DMS153 (cell line): ENCODE measurements around the gene TNFAIP8L2.

Experiments
- DNase-seq: peaks from one replicate; lab custom pipeline; 2025; lab: John Stamatoyannopoulos, UW

Gene TNFAIP8L2

DNA sequence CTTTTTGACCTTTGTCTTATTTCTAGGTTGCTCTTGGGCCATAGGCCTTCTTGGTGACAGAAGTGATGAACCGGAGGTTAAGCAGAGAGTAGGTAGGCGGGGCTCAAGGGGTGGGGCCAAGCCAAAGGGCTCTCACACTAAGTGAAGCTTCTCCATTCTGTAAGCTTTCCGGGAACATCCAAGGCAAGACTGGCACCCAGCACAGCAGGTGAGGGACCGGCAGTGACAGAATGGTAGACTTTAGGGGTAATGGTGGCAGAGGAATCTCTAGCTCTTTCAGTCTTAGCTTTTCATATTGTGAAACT, at the start of gene TNFAIP8L2:
TNFAIP8L2 (plus strand) TSS at position 135 of the 305 bp plus-strand sequence. CDS start 2,049 bp downstream, outside the sequence.
- peak; percentile 18 for DNase-seq

DNA sequence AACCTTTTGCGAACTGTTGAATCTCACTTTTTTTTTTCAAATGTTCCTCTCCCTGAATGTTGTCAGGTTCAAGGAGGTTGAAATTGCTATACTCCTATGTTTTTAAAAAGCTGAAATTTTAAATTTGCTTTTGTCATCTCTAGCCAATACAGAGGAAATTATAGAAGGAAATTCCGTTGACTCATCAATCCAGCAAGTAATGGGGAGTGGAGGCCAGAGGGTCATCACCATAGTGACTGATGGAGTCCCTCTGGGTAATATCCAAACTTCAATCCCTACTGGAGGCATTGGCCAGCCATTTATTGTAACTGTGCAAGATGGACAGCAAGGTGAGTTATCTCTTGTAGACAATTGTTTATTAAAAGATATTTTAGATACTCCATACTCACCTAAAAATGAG, 49.6 kb upstream of the TNFAIP8L2 start:
- DNase-seq: no peak

DNA sequence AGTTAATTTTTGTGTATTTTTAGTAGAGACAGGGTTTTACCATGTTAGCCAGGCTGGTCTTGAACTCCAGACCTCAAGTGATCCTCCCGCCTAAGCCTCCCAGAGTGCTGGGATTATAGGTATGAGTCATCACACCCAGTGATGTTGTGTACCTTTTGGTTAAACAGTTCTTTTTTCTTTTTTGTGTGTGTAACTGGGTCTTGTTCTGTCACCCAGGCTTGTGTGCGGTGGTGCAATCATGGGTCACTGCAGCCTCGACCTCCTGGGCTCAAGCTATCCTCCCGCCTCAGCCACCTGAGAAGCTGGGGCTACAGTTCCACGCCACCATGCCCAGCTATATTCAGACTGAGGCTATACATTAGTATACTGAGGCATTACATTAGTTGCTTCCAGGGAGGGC, 48.1 kb upstream of the TNFAIP8L2 start:
- DNase-seq: no peak

GRCh38 chr1:151113877-151114276, 42.6 kb upstream of the TNFAIP8L2 start:
- no peak for DNase-seq

DNA sequence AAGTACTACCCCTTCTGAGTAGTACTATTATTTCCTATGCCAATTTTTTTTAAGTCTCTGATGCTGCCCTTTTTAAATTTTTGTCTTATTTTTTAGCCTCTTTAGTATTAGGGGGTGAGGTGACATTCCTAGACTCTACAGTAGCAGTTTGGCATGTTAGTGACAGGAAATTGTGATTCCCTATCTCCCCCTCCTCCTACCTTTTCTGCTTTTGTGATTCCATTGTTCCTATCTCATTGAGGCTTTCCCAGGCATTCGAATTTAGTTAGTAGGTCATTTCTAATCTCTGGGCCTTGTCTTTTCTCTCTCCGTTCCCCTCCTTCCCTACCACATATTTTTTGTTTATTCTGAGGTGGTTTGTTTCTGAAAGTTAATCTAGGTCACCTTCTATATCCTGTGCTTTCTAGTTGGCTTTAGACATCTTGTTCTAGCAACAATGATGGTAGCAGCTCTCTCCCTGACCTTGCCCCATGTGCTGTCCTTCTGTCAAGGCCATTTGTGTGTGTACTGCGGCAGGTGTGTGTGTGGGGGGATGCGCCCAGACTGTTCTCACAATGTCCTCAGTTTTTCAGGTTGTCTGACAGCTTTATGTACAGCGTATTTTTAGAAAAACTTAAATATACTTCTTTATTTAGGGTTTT, 31.6 kb upstream of the TNFAIP8L2 start:
- no peak for DNase-seq

DNA sequence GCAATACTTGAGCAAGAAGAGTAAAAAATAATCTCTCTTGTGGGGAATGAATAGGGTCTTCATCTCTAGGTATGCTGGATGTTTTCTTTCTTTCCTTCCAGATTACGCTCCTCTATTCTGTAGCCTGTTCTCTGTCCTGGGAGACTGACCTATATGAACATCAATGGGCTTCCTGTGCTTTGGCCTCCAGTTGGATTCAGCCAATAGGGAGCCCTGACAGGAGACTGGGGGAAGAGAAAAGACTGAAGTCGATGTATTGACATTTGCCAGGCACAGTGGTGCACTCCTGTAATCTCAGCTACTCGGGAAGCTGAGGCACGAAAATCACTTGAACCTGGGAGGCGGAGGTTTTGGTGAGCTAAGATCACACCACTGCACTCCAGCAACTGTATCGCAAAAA, 27.6 kb upstream of the TNFAIP8L2 start:
- no peak for DNase-seq

DNA sequence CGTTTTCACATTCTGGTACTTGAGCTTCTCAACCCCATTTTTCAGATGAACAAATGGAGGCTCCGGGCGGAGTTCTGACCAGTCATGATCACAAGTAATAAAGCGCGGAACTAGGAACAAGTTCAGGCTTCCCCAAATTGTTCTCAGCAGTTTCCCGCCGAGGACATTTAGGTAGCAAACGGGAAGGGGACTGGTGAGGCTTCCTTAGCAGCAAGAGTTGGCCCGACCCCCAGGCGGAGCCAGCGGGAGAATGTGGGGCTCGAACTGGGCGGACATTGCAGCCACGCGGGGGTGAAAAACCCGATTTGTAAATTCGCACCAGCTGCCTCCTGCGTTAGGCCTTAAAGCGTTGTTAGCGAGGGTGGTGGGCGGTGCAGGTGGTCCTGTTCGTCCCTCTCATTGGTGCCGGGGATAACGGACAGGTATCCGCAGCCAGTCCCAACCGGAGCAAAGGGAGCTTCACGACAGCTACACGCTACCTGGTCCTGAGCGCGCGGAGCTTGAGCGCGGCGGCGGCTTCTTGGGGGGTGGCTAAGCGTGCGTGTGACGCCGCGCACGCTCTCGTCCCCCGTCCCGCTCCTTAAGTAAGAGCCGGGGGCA, 25.4 kb upstream of the TNFAIP8L2 start:
- peak; percentile 96 for DNase-seq

DNA sequence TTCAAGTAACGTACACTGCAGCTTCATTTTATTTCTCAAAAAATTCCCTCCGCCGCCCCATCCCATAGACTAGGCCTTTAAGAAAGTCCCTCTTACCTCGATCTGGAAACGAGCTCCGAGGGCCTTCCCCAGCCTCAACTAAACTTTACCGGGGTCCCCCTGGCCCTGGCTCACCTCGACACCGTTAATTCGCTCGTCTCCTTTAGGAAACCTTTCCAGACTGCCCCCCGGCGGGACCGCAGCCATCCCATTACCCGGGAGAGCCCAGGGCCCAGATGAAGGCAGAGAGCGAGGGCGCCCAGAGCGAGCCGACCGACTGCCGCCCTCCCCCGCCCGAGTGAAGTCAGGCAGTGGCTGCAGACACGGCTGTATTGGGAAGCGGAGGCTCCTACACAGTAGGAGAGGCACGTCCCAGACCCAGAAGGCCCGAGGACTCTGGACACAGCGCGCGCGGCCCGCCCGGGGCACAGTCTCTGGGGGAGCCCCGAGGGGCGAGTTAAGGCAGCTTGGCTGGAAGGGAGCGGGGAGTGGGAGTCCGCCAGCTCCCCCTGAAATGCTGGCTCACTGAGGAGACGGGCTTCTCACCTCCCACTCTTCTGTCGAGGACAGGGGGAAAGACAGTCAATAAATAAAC, 24.6 kb upstream of the TNFAIP8L2 start:
- no peak for DNase-seq

- no peak for DNase-seq
These were observed 24.0 kb upstream of the TNFAIP8L2 start for GRCh38 chr1:151132335-151133017.

- DNase-seq: no peak
These were observed 23.2 kb upstream of the TNFAIP8L2 start for GRCh38 chr1:151133018-151133806.

DNA sequence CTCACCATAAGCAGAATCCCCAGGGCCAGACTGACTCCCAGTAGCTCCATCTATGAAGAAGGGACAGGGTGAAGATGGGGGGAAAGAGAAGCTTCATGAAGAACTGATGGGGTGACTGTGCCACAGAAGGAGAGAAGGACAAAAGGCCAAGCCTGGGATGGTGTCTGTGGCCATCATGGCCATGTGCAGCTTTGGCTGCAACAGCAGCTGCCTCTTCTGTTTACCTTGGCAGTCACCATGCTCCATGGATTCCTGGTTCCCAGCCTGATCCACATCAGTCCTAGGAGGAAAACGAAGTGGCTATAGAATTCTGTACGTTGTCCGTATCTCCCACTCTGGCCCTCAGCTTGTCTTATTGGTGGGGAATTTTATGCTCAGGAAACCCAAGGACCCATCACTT, 22.1 kb upstream of the TNFAIP8L2 start:
- DNase-seq: no peak

- DNase-seq: no peak
These were observed 21.5 kb upstream of the TNFAIP8L2 start for GRCh38 chr1:151134991-151135390.

- DNase-seq: no peak
These were observed 20.7 kb upstream of the TNFAIP8L2 start for GRCh38 chr1:151135433-151136385.

DNA sequence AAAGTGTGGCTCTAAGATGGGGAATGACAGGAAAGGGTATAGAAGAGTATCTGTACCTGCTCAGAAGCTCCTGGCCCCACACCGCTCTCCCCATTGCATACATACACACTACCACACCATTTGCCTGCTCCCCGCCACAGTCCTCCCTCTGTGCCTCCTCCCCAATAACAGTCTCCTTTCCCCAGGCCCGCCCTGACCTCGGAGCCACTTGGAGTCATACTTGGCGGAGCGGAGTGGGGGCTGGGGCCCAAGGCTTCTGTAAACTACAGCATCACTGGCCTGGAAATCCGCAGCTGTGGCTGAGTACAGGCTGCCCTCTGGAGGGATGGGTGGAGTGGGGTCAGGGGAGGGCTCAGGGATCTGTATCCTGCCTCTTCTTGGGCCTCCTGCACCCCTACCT, 18.7 kb upstream of the TNFAIP8L2 start:
- no peak for DNase-seq

- no peak for DNase-seq
These were observed 13.9 kb upstream of the TNFAIP8L2 start for GRCh38 chr1:151142411-151143056.

GRCh38 chr1:151143057-151143435, 13.4 kb upstream of the TNFAIP8L2 start:
- DNase-seq: no peak

DNA sequence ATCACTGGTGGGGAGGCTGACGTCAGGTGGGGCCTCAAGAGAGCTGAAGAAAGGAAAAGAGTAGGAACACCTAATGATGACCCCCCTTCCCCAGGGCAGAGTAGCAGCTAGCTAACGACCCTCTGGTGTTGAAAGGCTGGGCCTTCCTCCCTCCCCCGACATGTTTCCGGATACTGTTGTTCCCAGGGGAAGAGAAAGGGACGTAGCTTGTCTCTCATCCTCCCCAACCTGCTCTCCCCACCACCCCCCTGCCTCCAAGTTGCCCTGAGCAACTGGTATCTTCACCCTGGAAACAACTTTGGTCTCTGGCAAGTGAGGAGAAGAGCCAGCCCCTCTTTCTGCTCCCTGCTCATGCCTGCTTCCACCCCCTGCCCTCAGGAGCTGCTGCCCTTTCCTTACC, 12.5 kb upstream of the TNFAIP8L2 start:
- no peak for DNase-seq

- no peak for DNase-seq
These were observed 11.8 kb upstream of the TNFAIP8L2 start for GRCh38 chr1:151144474-151145303.

- no peak for DNase-seq
These were observed 11.0 kb upstream of the TNFAIP8L2 start for GRCh38 chr1:151145304-151146071.
